Measurements from ENCODE around the gene KANSL1.

The KANSL1 gene

DNA sequence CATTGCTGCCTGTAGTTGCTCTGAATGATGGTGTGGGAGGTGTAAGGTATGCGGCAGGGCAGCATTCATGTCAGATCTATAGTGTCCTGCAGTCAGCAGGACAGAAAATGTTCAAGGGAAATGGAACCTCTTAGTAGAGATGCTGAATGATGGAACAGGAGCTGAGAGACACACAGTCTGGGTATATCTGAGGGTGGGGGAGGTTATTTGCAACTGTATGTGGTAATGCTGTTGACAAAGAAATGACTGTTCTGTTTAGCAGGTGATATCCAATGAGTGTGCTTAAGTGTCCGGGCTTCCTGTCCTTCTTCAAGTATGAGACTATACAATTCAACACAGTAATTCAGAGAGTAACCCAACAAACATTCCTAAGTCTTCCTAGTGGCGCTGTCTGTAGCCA, 147.6 kb downstream of the KANSL1 start:
- TF ChIP-seq TAF1 (IDR thresholded peaks at IDR 0.05; ENCODE audit: low read depth) (no peak), REST (IDR thresholded peaks at IDR 0.05; ENCODE audit: low read depth) (no peak), CEBPB (IDR thresholded peaks at IDR 0.05) (no peak), YY1 (IDR thresholded peaks at IDR 0.05; ENCODE audit: low read depth) (no peak), TCF12 (IDR thresholded peaks at IDR 0.05; ENCODE audit: low read depth) (no peak), EP300 (IDR thresholded peaks at IDR 0.05; ENCODE audit: borderline replicate concordance) (no peak), FOXM1 (IDR thresholded peaks at IDR 0.05; ENCODE audit: borderline replicate concordance, low read depth) (no peak), EGR1 (IDR thresholded peaks at IDR 0.05) (no peak), RAD21 (IDR thresholded peaks at IDR 0.05; ENCODE audit: low read depth) (no peak), NFIC (IDR thresholded peaks at IDR 0.05) (no peak), ZBTB7A (IDR thresholded peaks at IDR 0.05; ENCODE audit: low read depth) (no peak), CREB1 (IDR thresholded peaks at IDR 0.05; ENCODE audit: low read depth) (no peak), TEAD4 (IDR thresholded peaks at IDR 0.05) (no peak)
- TF ChIP-seq, protein P1, sequence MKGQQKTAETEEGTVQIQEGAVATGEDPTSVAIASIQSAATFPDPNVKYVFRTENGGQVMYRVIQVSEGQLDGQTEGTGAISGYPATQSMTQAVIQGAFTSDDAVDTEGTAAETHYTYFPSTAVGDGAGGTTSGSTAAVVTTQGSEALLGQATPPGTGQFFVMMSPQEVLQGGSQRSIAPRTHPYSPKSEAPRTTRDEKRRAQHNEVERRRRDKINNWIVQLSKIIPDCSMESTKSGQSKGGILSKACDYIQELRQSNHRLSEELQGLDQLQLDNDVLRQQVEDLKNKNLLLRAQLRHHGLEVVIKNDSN (IDR thresholded peaks at IDR 0.05) = no peak
- TF ChIP-seq, protein P2, sequence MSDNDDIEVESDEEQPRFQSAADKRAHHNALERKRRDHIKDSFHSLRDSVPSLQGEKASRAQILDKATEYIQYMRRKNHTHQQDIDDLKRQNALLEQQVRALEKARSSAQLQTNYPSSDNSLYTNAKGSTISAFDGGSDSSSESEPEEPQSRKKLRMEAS (IDR thresholded peaks at IDR 0.05) = no peak

GRCh38 chr17:46044989-46045388, 148.2 kb downstream of the KANSL1 start:
- TF ChIP-seq EGR1 (IDR thresholded peaks at IDR 0.05) (no peak), ZBTB7A (IDR thresholded peaks at IDR 0.05; ENCODE audit: low read depth) (no peak), TCF12 (IDR thresholded peaks at IDR 0.05; ENCODE audit: low read depth) (no peak), EP300 (IDR thresholded peaks at IDR 0.05; ENCODE audit: borderline replicate concordance) (no peak), REST (IDR thresholded peaks at IDR 0.05; ENCODE audit: low read depth) (no peak), TAF1 (IDR thresholded peaks at IDR 0.05; ENCODE audit: low read depth) (no peak)
- TF ChIP-seq, protein P1 (IDR thresholded peaks at IDR 0.05) = no peak
- TF ChIP-seq, protein P2 (IDR thresholded peaks at IDR 0.05) = no peak

- no peak for TF ChIP-seq FOXM1 (IDR thresholded peaks at IDR 0.05; ENCODE audit: borderline replicate concordance, low read depth)
- peak; percentile 42; the same call in 1 of the 2 replicates for TF ChIP-seq TEAD4 (IDR thresholded peaks at IDR 0.05)
- TF ChIP-seq NFIC (IDR thresholded peaks at IDR 0.05) = peak; percentile 67
- no peak for TF ChIP-seq EP300 (IDR thresholded peaks at IDR 0.05; ENCODE audit: borderline replicate concordance)
- no peak for TF ChIP-seq CREB1 (IDR thresholded peaks at IDR 0.05; ENCODE audit: low read depth)
- no peak for TF ChIP-seq EGR1 (IDR thresholded peaks at IDR 0.05)
- TF ChIP-seq RAD21 (IDR thresholded peaks at IDR 0.05; ENCODE audit: low read depth) = peak; percentile 70
- TF ChIP-seq, protein P2 (IDR thresholded peaks at IDR 0.05) = peak; percentile 49; the same call in 1 of the 2 replicates
- TF ChIP-seq YY1 (IDR thresholded peaks at IDR 0.05; ENCODE audit: low read depth) = peak; percentile 56; the same call in 1 of the 2 replicates
- TF ChIP-seq CEBPB (IDR thresholded peaks at IDR 0.05) = peak; percentile 60
Observed at GRCh38 chr17:46044286-46044928, 148.8 kb downstream of the KANSL1 start.

GRCh38 chr17:46043606-46044005, 149.6 kb downstream of the KANSL1 start:
- no peak for TF ChIP-seq REST (IDR thresholded peaks at IDR 0.05; ENCODE audit: low read depth)
- TF ChIP-seq EGR1 (IDR thresholded peaks at IDR 0.05) = no peak
- no peak for TF ChIP-seq CREB1 (IDR thresholded peaks at IDR 0.05; ENCODE audit: low read depth)
- TF ChIP-seq CEBPB (IDR thresholded peaks at IDR 0.05) = no peak
